Stimulated activated CD4-positive, alpha-beta T cell treated with anti-CD3 and anti-CD28 coated beads, Interleukin-12 subunit alpha, Interleukin-12 subunit beta, amount 100 ng/mL, for 4 hours (primary cell): Measurements from ENCODE around the gene TBL1XR1.

Experiments used
- DNase-seq: peaks from one replicate; pipeline ENCODE4 v3.0.0-alpha.2; 2020

Gene TBL1XR1

DNA sequence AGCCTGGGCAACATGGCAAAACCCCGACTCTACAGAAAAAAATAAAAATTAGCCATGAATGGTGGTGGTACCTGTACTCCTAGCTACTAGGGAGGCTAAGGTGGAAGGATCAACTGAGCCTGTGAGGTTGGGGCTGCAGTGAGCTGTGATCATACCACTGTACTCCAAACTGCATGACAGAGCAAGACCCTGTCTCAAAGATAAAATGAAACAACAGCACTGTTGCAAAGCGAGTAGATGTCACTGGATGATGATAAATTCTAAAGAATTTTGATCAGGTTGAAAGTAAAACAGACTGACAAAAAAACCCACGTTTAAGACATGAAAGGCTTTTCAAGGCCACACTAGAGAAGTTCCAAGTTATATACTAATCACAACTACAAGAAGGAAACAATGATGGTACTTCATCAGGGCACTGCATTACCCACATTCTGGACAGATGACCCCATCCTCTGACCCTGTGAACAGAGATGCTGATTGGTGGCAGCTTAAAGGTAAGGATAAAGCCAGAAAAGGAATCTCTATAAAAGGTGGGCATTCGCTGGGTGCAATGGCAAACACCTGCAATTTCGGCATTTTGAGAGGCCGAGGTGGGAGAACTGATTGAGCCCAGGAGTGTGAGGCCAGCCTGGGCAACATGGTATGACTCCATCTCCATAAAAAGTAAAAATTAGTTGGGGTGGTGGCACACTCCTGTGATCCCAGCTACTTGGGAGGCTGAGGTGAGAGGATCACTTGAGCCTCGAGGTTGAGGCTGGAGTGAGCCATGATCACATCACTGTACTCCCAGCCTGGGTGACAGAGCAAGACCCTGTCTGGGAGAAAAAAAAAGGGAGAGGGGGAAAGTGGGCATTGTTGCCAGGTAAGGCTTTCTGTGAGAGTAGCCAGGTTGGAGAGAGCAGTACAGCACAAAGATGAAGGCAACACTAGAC is 59.2 kb downstream of the TBL1XR1 start:
- no peak for DNase-seq

GRCh38 chr3:177136741-177137140 is 60.5 kb downstream of the TBL1XR1 start:
- DNase-seq = no peak

GRCh38 chr3:177135841-177136492 is 61.3 kb downstream of the TBL1XR1 start:
- no peak for DNase-seq

DNA sequence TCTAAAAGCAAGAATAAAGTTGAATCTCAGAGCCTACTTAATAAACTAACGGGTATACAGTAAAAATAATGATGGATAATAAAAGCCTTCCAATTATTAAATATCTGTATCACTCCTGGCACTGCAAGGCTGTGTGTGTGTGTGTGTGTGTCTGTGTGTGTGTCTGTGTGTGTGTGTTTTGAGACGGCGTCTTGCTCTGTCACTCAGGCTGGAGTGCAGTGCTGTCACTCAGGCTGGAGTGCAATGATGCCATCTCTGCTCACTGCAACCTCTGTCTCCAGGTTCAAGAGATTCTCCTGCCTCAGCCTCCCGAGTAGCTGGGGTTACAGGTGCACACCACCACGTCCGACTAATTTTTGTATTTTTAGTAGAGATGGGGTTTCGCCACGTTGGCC is 62.5 kb downstream of the TBL1XR1 start:
- DNase-seq = no peak

DNA sequence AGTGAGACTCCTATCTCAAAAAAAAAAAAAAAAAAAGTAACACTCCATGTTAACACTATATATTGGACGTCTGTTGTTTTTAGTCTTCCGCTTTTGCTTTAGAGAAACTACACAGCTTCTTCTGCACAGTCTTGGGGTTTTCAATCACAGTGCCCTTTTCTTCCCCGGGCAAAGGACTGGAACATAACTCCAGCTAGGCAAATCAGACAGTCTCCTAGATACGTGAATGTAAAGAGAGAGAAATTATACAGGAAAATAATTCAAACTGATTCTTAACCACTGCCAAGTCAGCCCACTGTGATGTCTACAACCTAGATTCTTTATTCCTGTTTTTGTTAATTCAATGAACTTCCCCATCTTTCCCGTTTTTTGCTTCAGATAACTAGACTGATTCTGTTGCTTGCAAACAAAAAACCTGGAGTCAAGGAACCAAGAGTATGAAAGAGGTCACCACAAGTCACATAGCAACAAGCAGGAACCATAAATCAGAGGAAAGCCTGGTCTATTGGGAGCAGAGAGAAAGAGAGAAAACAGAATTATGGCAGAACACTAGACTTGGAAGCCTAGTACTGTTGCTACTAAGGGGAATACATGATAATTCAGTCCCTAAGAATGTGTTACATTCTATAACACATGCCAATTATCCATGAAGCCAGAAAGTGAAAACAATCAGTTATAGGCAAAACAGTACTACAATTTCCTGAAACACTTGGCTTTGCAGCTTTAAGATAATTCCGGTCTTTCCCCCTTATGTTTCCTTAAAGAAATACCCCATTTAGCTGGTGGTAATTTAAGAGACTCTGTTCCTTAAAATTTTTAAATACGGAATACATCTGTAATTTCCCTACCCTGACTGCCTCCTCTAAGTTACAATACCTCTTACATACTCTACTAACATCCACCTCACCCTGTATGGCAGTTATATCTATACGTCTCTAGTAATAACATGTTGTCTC is 63.1 kb downstream of the TBL1XR1 start:
- DNase-seq = no peak

GRCh38 chr3:177131927-177132636 is 65.2 kb downstream of the TBL1XR1 start:
- DNase-seq = no peak

DNA sequence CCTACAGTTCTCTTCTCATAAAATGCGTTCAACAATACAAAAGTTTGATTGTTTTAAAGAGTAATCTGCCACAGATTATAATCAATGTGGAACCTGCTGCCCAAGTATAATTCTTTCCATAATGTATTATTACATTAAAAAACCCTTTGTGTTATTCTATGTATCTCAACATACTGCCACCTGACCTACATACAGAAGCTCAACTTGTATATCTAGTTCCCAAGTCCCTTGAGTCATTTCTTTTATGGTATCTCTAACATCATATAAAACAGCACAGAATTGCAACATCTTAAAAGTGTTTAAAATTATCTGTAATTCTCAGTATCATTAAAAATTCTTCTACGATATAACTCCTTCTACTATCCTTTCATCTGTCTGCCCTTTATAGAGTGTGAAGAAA is 70.3 kb downstream of the TBL1XR1 start:
- DNase-seq = no peak

- no peak for DNase-seq
These were observed 71.1 kb downstream of the TBL1XR1 start for GRCh38 chr3:177126015-177126773.

- no peak for DNase-seq
These were observed 72.4 kb downstream of the TBL1XR1 start for GRCh38 chr3:177124882-177125281.

- DNase-seq = no peak
These were observed 73.5 kb downstream of the TBL1XR1 start for GRCh38 chr3:177123822-177124221.

DNA sequence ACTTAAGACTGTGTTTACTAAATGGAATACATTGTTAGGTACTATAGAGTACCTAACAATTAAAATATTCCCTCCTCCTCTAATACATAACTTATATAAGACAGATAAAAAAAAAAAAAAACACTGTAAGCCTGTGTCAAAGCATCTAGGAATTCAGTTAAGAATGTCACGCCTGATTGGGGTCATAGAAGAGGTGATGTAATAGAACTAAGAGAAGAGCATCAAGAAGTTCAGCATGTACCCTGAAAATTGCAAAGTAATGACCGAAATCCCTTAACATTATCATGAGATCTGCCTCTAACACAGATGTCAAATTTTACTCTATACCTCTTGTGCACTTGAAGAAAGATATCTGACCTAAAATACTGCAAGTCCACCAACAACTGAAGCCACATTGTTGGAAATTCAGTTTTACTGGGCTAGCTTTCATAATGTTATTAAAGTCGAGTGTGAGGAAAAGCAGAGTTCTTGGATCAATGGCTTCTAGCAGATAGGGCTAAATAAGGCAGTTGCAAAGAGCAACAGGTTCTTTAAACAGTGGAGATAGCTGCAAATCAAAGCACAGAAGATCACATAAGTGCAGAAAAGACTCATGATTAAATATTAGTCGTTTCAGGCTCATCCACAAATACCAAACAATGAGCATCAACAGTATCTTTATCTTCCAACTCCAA is 75.0 kb downstream of the TBL1XR1 start:
- no peak for DNase-seq

- DNase-seq = no peak
These were observed 77.5 kb downstream of the TBL1XR1 start for GRCh38 chr3:177119829-177120228.

GRCh38 chr3:177114253-177114652 is 83.0 kb downstream of the TBL1XR1 start:
- DNase-seq = no peak

DNA sequence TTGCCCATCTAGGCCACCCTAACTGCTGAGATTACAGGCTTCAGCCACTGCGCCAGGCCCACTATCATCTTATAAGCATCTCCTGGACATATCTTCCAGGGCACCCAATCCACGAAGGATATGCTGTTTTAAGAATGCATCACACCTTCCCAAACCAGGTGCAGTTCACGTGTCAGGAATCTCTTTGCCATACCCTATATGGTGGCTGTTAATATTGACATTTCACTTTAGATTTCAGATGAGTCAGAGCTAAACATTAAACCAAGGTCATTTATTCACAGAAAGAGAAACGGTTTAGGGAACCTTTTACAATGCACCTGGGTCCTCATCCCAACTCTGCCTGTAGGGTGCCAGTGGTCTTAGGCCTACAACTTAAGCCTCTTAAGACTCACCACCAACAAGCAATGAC is 85.7 kb downstream of the TBL1XR1 start:
- no peak for DNase-seq

- no peak for DNase-seq
These were observed 86.4 kb downstream of the TBL1XR1 start for GRCh38 chr3:177110895-177111294.

GRCh38 chr3:177110386-177110785 is 86.9 kb downstream of the TBL1XR1 start:
- no peak for DNase-seq

DNA sequence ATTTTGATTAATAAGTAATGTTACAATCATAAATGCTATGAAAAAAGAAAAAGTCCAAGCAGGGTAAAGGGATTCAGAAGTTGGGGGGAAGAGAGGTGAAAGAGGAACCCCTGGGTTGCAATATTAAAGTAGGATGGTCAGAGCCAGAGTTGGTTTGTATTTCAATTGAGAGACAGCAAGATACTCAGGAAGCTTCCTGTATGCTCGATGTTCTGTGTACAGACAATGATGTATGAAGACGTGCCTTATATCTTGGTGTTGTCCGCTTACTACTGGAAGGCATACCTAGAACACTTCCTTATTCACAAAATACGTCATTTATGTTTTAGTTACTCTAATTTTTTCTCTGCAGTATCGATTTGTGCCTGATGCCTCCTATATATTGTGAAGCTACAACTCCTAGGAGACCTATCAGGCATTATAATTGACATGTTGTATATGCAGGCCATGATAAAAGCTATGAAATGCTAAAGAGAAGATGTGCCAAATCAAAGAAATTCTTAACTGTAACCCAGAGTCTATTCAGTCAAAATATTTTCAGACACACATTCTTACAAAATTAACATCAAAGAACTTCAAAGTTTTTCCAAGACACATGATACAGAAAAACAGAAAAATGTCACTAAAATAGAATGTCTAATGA is 87.5 kb downstream of the TBL1XR1 start:
- DNase-seq = no peak

DNA sequence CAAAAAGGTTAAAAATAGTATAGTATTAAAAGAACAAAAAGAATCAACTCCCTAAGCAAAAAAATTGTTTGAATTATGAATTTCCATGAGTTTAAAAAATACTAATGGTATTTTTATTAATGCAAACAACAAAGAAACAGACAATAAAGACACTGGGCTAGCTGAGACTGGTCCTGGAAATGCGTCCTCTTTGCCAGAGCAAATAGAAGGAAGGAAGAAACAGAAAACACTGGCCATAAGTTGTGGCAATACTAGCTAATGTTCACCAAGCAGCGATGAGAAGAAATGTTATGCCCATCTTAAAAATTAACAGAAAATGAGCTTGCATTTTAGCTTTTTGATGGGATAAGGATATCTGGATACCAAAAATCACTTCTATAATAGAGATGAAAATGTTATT is 88.6 kb downstream of the TBL1XR1 start:
- no peak for DNase-seq

DNA sequence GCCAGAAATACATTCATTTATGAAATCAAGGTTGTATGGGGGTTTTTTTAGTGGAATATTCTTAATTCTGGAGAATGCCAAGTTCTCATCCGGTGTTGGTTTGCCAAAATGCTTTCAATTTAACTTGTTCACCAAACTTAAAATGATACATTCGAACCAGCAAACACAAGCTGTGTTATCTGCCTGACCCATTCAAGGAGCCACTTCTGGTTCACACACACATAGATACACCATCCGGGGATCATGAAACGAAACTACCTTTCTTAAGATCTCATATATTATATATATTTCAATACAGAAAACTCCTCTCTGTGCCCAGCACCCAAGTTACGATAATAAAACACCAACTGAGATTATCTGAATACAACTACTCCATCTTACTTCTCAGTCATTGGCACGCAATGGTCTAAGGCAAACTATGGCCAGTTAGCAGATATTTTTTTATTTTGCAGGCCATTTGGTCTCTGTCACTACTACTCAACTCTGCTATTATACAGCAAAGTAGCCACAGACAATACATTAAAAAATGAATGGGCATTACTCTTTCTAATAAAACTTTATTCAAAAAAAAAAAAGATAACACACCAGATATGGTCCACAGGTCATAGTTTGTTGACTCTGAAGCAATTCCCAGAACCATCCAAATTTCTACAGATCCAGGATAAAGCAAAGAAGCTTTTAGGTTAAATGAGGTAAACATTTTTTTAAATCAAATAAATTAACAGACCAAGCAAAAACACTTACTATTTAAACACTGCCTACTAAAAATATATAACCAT is 89.6 kb downstream of the TBL1XR1 start:
- DNase-seq = no peak

- no peak for DNase-seq
These were observed 90.7 kb downstream of the TBL1XR1 start for GRCh38 chr3:177106594-177106993.
